Hepatocyte (in vitro differentiated cells): Measurements from ENCODE around the gene RALB.

Experiments used
- CTCF ChIP-seq: fragments of 200-600 bp; sonication (generic); IDR thresholded peaks from 2 replicates; pipeline ENCODE4 v1.5.1; 2016; ENCODE audit warnings: antibody characterized with exemption, mild to moderate bottlenecking; ENCODE audit not compliant: poor library complexity
- EZH2 ChIP-seq: fragments of 200-600 bp; sonication (generic); IDR thresholded peaks from 2 replicates; pipeline ENCODE4 v1.6.1; 2016; ENCODE audit warnings: antibody characterized with exemption, mild to moderate bottlenecking, borderline replicate concordance
- EZH2phosphoT487 ChIP-seq: fragments of 200-600 bp; sonication (generic); IDR thresholded peaks from one replicate; pipeline ENCODE4 v1.6.1; 2018; ENCODE audit warnings: antibody characterized with exemption, mild to moderate bottlenecking, low read depth, moderate library complexity; ENCODE audit not compliant: unreplicated experiment, severe bottlenecking

GRCh38 chr2:120204022-120204405 is 48.6 kb upstream of the RALB start:
- TF ChIP-seq CTCF (no peak), EZH2phosphoT487 (no peak), EZH2 (no peak)
